NCI-H2196 (cell line): ENCODE measurements around the gene NR5A2.
"Not testable (repeated sequence)": the region's sequence is repeated elsewhere in the genome, so short reads cannot be mapped to it uniquely, and the experiment has no call there.

Experiments used
- DNase-seq: peaks from one replicate; lab custom pipeline; 2025; ENCODE audit not compliant: unreplicated experiment; lab: John Stamatoyannopoulos, UW

Gene NR5A2

DNA sequence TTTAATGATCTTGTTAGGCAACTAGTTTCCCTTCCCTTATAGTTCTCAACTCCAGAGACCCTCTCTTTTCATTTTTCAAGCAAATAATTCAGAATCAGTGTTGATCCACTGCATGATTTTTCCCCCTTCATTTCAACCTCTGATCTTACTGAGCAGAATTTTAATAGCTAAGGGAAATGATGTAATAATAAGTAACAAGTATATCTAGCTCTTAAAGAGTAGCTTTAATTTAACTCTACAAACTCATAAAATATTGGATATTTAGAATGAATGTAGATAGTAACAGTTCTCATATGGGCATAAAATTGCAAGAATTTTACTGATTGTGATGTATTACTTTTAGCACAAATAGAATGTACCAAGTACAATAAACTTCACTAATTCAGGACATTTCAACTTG is 130.2 kb downstream of the NR5A2 start:
- no peak for DNase-seq

DNA sequence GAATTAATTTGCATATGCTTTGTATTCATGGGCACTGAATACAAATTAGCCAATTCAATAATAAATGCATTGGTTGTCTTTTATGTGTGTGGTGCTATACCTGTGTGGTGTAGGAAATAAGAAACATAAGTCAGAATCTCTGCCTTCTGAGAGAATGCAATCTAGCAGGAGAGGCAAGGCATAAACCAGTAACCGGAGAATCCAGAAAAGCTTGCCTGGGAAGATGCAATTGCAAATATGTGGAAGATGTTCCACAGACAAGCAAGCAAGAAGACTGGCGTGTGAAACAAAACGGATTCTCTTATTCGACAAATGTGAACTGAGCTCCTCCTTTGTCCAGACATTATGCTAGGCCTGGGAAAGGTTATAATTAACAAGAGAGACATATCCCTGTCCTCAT is 134.3 kb downstream of the NR5A2 start:
- DNase-seq, result no peak

GRCh38 chr1:200162258-200162657 is 134.7 kb downstream of the NR5A2 start:
- no peak for DNase-seq

DNA sequence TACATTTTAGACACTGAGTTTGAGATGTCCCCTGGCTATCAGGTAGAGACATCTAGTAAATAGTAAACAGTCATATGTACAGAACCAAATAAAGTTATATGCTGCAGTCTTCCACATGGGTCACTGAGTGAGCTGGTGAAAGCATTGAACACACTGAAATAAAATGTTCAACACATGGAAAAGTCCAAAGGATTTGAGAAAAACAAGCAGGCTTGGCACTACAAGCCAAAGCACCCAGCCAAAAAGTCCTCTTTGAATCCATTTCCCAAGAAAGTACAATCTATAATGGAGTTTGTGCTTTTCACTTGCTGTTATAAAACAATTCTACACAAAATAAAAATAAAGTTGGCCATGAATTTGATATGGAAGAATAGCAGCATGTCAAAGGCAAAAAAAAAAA is 135.4 kb downstream of the NR5A2 start:
- no peak for DNase-seq

DNA sequence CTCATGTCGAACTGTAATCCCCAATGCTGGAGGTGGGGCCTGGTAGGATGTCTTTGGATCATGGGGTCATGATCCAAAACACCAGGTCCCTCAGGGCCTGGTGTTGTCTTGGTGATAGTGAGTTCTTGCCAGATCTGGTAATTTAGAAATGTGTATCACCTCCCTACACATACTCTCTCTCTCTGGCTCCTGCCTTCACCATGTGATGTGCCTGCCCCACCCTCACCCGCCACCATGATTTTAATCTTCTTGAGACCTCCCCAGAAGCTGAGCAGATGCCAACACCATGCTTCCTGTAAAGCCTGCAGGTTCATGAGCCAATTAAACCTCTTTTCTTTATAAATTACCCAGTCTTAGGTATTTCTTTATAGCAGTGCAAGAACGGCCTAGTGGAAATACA is 136.4 kb downstream of the NR5A2 start:
- DNase-seq, result no peak

GRCh38 chr1:200165493-200166220 is 138.1 kb downstream of the NR5A2 start:
- DNase-seq, result no peak

GRCh38 chr1:200166411-200166810 is 138.9 kb downstream of the NR5A2 start:
- DNase-seq, result no peak

GRCh38 chr1:200168926-200169325 is 141.4 kb downstream of the NR5A2 start:
- DNase-seq, result no peak

DNA sequence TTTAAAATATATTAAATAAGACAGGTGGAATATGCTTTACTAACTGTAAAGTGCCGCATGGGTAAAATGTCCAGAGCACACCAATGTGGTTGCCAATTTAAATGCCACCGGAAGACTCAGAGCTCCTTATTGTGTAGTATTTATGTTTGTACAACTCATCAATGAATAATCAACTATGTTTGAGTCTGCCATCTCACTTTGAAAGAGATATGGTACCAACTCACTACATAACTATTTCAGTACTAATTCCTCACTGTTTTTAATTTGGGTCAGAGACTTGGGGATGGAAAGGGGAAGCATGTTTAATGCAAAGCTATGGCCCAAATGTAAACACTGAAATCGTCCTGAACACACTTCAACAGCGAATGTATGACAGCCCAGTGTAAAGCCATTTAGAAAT is 144.8 kb downstream of the NR5A2 start:
- DNase-seq, result no peak

DNA sequence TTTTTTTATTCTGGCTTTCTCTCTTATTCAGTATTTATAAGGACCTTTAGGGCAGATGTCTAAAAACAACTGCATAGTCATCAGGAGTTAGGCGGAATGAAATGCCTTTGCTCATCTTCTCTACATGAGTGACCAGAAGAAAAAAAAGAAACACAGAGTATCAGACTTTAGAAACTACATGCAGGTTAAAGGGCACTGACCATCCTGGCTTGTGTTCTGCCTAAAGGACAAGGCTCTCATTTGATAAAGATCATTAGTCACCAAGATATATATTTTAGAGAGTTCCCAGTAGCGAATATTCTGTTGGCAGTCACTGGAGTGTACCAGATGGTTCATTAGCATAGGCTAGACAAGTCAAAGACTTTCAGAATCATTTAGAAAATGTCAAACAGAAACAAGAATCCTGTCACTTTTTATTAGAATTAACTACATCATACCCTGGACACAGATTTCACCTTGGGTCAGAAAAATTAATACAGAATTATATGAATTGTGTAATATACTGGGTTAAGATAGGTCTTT is 145.6 kb downstream of the NR5A2 start:
- no peak for DNase-seq

DNA sequence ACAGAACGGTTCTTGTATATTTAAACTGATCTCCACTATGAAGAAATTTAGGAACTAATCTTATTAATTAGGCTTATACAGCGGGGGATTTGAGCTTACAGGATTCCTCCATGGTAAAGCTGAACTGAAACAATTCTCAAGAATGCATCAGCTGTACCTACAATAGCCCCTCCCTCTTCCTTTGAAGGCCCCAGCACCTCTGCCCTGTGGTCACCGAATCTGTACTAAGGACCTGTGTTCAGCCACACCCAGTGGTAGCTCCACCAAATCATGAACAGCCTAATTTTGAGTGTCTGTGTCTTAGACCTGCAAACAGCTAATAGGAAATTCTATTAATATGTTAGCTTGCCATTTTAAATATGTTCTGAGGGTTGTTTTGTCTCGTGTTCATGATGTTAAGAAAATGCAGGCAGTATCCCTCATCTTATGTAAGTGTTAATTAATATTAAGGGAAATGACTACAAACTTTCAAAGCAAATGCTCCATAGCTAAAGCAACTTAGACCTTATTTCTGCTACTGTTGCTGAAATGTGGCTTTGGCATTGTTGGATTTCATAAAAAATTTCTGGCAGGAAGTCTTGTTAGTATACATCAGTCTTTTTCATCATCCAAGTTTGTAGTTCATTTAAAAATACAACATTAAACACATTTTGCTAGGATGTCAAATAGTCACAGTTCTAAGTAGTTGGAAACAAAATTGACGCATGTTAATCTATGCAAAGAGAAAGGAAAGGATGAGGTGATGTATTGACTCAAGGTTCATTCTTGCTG is 147.2 kb downstream of the NR5A2 start:
- no peak for DNase-seq

GRCh38 chr1:200176181-200176580 is 148.7 kb downstream of the NR5A2 start:
- DNase-seq, result no peak

- DNase-seq, result no peak
Observed at GRCh38 chr1:200176798-200177197, 149.3 kb downstream of the NR5A2 start.

GRCh38 chr1:200178340-200178739 is 150.8 kb downstream of the NR5A2 start:
- no peak for DNase-seq

GRCh38 chr1:200179126-200179780 is 151.7 kb downstream of the NR5A2 start:
- DNase-seq, result no peak

- DNase-seq, result no peak
Observed at GRCh38 chr1:200179781-200180160, 152.3 kb downstream of the NR5A2 start.

GRCh38 chr1:200180821-200181220 is 153.3 kb downstream of the NR5A2 start:
- DNase-seq, result no peak

GRCh38 chr1:200181861-200182260 is 154.4 kb downstream of the NR5A2 start:
- no peak for DNase-seq

DNA sequence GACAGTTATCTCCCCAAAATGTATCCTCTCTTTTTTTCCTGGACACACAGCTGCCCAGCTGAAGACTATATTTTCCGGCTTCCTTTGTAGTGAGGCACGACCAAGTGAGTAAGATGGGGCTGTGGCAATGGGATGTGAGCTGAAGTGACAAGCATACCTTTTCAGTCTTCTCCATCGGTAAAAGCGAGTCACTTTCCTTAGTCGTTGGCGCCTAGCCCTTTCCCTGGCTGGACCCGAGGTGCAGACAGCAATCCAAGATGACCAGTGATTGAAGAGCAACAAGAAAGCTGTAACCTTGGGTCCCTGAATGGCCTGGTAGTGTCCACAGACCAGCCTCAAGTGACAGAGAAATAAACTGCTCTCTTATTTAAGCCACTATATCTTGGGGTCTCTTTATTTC is 155.2 kb downstream of the NR5A2 start:
- DNase-seq, result no peak

DNA sequence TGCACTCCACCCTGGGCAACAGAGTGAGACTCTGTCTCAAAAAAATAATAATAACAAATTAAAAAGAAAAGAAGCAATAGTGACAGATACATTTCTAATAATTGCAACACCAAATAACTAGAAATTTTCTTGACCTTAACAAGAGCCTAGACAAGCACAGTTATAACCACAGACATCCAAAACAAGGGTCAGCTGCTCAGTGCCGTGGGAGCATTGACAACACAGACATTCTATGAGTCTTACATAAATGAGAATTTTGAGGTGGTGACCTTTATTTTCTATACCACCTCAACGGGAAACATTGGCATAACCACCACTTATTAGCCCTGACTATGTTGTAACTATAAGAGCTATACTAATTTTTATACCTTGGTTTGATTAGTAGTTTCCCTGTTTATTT is 156.1 kb downstream of the NR5A2 start:
- no peak for DNase-seq

- DNase-seq, result peak; percentile 8
Observed at GRCh38 chr1:200184196-200184595, 156.7 kb downstream of the NR5A2 start.

- DNase-seq, result not testable (repeated sequence)
Observed at GRCh38 chr1:200185191-200185590, 157.7 kb downstream of the NR5A2 start.
